GM12878 (cell line): ENCODE measurements around the gene SPAG7. TPM values are rescaled to one million over a fixed set of nuclear protein-coding genes. Genes with fewer than 3 reads are reported as not detected.
A peak's percentile ranks its signal among the peaks of the same experiment; 100 is the strongest.

Source experiments
- BCLAF1 ChIP-seq: fragments of 450-650 bp; IDR thresholded peaks from 2 replicates; pipeline ENCODE4 v1.6.1; 2017; ENCODE audit warnings: antibody characterized with exemption, mild to moderate bottlenecking, moderate library complexity
- BHLHE40 ChIP-seq, 2 experiments: fragments of 450-650 bp in 1 of 2; IDR thresholded peaks; 2 replicates each; pipeline ENCODE4 v1.6.1; 2011 to 2017; ENCODE audit warnings: low read depth in 2 of 2, borderline replicate concordance in 1 of 2, improper control_type of control experiment in 1 of 2, low read length in 1 of 2, mild to moderate bottlenecking in 1 of 2
- E4F1 ChIP-seq: fragments of 450-650 bp; IDR thresholded peaks from 2 replicates; pipeline ENCODE4 v1.6.1; 2018; ENCODE audit warnings: borderline replicate concordance, mild to moderate bottlenecking; ENCODE audit not compliant: partially characterized antibody
- EP300 ChIP-seq, 2 experiments: fragments of 150-350 bp in 1 of 2; IDR thresholded peaks; 2 replicates each; pipeline ENCODE4 v1.6.1; 2011 to 2012; ENCODE audit warnings: low read depth in 2 of 2, low read length in 2 of 2, borderline replicate concordance in 1 of 2, improper control_type of control experiment in 1 of 2, inconsistent platforms in 1 of 2; ENCODE audit not compliant: control insufficient read depth in 1 of 2
- HDAC2 ChIP-seq: fragments of 200-600 bp; sonication (generic); IDR thresholded peaks from 2 replicates; pipeline ENCODE4 v1.6.1; 2017
- IRF5 ChIP-seq: fragments of 450-650 bp; IDR thresholded peaks from 2 replicates; pipeline ENCODE4 v1.6.1; 2017; ENCODE audit warnings: borderline replicate concordance
- JUND ChIP-seq: IDR thresholded peaks from 2 replicates; pipeline ENCODE4 v1.6.1; 2012; ENCODE audit warnings: low read depth, mild to moderate bottlenecking, low read length, improper control_type of control experiment, moderate library complexity
- POLR2A ChIP-seq: IDR thresholded peaks from 2 replicates; pipeline ENCODE4 v1.6.1; 2011; ENCODE audit warnings: low read depth, mild to moderate bottlenecking, low read length
- SMAD1 ChIP-seq: fragments of 450-650 bp; IDR thresholded peaks from 2 replicates; pipeline ENCODE4 v1.6.1; 2018; ENCODE audit warnings: mild to moderate bottlenecking, low read depth; ENCODE audit not compliant: partially characterized antibody
- SMARCA5 ChIP-seq: fragments of 450-650 bp; IDR thresholded peaks from 2 replicates; pipeline ENCODE4 v1.6.1; 2017; ENCODE audit warnings: mild to moderate bottlenecking
- ZBTB11 ChIP-seq: fragments of 450-650 bp; formaldehyde crosslinking; IDR thresholded peaks from 2 replicates; pipeline ENCODE4 v1.5.0; 2022; ENCODE audit warnings: mild to moderate bottlenecking, missing genetic modification characterization
- ZNF207 ChIP-seq: fragments of 450-650 bp; IDR thresholded peaks from 2 replicates; pipeline ENCODE4 v1.6.1; 2014; ENCODE audit warnings: antibody characterized with exemption, mild to moderate bottlenecking, borderline replicate concordance
- polyA plus RNA-seq, 11 experiments: library from polyadenylated mRNA; depleted of rRNA in 4 of 11; unstranded in 6 of 11; stranded (reverse) in 5 of 11; fragments of >200 nt; fragmentation: Nextera tagmentation in 4 of 11; fragmentation: Illumina TruSeq in 1 of 11; extraction: Ambion mirVana in 4 of 11; extraction: Trizol in 1 of 11; gene quantifications; 1 replicate in 1 of 11; 2 replicates in 10 of 11; pipeline versions ENCODE4 v1.2.1 to v1.2.3, GENCODE V29; 2011 to 2016; ENCODE audit warnings: inconsistent platforms in 2 of 11, missing spikeins in 2 of 11, low read depth in 1 of 11
- total RNA-seq, 4 experiments: library from RNA; depleted of rRNA in 3 of 4; stranded (reverse); fragments of >200 nt in 3 of 4; fragmentation: Illumina TruSeq in 1 of 4; extraction: Trizol in 1 of 4; gene quantifications; 2 replicates each; pipeline versions ENCODE4 v1.2.1 to v1.2.3, GENCODE V29; 2013 to 2021
- TF ChIP-seq, protein P1 (sequence below): IDR thresholded peaks from 2 replicates; pipeline ENCODE4 v1.6.1; 2012; ENCODE audit warnings: mild to moderate bottlenecking, low read depth, low read length

Gene SPAG7
- total and polyA plus RNA-seq, 10 of the 15 experiments (the other 5 are each of a cell fraction or from before 2014, with no cell fraction given): 7.9 to 146 (median 88.7) TPM

DNA sequence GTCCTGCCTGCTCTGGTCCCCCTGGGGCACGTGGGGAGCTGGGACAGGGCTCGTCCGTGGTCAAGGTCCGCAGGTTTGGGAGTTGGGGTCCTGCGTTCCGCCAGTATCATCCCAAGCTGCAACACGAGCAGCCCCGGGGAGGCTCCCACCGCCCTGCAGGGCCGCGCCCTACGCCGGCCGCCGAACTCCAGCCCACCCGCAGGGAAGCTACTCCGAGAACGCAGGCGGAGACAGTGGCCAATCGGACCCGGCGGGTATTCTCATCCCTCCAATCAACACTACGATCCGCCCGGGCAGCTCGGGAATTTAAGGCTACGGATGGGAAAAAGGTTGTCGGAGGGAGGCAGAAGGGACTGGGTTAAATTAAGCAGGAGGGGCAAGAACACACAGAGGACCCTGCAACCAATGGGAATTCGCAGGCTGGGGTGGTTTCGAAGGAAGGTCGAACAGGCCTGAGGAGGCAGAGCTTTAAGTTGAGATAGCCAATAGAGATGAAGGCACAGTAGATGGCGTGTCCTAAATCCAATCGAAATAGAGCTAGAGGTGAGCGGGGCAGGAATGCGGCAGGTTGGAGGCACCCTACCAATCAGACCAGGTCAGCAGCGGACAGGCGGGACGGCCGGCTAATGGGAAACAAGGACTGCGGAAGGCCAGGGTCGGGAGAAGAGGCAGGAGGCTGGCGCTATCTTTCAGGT lies 626 bp downstream of the SPAG7 start (continued):
- no peak for TF ChIP-seq ZBTB11 (CRISPR knock-in tag)
- TF ChIP-seq JUND: no peak
- peak in 1 of 2 experiments; percentile 48; a peak in 1 of 4 replicates for TF ChIP-seq BHLHE40 (IDR thresholded peaks at IDR 0.05; ENCODE audit: borderline replicate concordance in 1 of 2, low read depth in 2 of 2, low read length in 1 of 2)
- no peak for TF ChIP-seq BCLAF1
- TF ChIP-seq IRF5: no peak
- TF ChIP-seq, protein P1, sequence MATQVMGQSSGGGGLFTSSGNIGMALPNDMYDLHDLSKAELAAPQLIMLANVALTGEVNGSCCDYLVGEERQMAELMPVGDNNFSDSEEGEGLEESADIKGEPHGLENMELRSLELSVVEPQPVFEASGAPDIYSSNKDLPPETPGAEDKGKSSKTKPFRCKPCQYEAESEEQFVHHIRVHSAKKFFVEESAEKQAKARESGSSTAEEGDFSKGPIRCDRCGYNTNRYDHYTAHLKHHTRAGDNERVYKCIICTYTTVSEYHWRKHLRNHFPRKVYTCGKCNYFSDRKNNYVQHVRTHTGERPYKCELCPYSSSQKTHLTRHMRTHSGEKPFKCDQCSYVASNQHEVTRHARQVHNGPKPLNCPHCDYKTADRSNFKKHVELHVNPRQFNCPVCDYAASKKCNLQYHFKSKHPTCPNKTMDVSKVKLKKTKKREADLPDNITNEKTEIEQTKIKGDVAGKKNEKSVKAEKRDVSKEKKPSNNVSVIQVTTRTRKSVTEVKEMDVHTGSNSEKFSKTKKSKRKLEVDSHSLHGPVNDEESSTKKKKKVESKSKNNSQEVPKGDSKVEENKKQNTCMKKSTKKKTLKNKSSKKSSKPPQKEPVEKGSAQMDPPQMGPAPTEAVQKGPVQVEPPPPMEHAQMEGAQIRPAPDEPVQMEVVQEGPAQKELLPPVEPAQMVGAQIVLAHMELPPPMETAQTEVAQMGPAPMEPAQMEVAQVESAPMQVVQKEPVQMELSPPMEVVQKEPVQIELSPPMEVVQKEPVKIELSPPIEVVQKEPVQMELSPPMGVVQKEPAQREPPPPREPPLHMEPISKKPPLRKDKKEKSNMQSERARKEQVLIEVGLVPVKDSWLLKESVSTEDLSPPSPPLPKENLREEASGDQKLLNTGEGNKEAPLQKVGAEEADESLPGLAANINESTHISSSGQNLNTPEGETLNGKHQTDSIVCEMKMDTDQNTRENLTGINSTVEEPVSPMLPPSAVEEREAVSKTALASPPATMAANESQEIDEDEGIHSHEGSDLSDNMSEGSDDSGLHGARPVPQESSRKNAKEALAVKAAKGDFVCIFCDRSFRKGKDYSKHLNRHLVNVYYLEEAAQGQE: no peak
- TF ChIP-seq POLR2A: peak; percentile 67
- no peak for TF ChIP-seq ZNF207
- TF ChIP-seq SMARCA5: no peak; the same call in 1 of the 2 replicates
- no peak for TF ChIP-seq SMAD1
- peak; percentile 89 for TF ChIP-seq E4F1
- TF ChIP-seq EP300 (IDR thresholded peaks at IDR 0.05; ENCODE audit: borderline replicate concordance in 1 of 2, control insufficient read depth in 1 of 2, low read depth in 2 of 2, low read length in 2 of 2): no peak
- no peak for TF ChIP-seq HDAC2
